GM21717 (cell line): Measurements from ENCODE around the gene FRK.
"Not testable (repeated sequence)": the region's sequence is repeated elsewhere in the genome, so short reads cannot be mapped to it uniquely, and the experiment has no call there.

ENCODE experiments used
- ATAC-seq: cut with Tn5 transposase; IDR thresholded peaks from one replicate; pipeline ENCODE4 v1.9.1; 2021; ENCODE audit warnings: mild to moderate bottlenecking, moderate library complexity; ENCODE audit not compliant: unreplicated experiment

The FRK gene

GRCh38 chr6:116010790-116011401, 49.8 kb downstream of the FRK start:
- ATAC-seq, result peak; percentile 37

GRCh38 chr6:116010386-116010785, 50.3 kb downstream of the FRK start:
- no peak for ATAC-seq

- ATAC-seq, result peak; percentile 66
These were observed 52.0 kb downstream of the FRK start for GRCh38 chr6:116008470-116009243.

- no peak for ATAC-seq
These were observed 55.6 kb downstream of the FRK start for GRCh38 chr6:116004841-116005815.

GRCh38 chr6:116003668-116004067, 57.0 kb downstream of the FRK start:
- ATAC-seq, result peak; percentile 96

- ATAC-seq, result no peak
These were observed 57.9 kb downstream of the FRK start for GRCh38 chr6:116002756-116003155.

GRCh38 chr6:115999235-115999634, 61.5 kb downstream of the FRK start:
- ATAC-seq, result no peak

GRCh38 chr6:115997990-115998585, 62.6 kb downstream of the FRK start:
- no peak for ATAC-seq

- ATAC-seq, result no peak
These were observed 74.7 kb downstream of the FRK start for GRCh38 chr6:115986026-115986425.

GRCh38 chr6:115984809-115985208, 75.9 kb downstream of the FRK start:
- no peak for ATAC-seq

- ATAC-seq, result no peak
These were observed 76.7 kb downstream of the FRK start for GRCh38 chr6:115983998-115984397.

GRCh38 chr6:115982453-115982852, 78.2 kb downstream of the FRK start:
- no peak for ATAC-seq

GRCh38 chr6:115977220-115977619, 83.5 kb downstream of the FRK start:
- no peak for ATAC-seq

GRCh38 chr6:115976321-115976870, 84.3 kb downstream of the FRK start:
- ATAC-seq, result no peak

GRCh38 chr6:115972679-115973078, 88.0 kb downstream of the FRK start:
- no peak for ATAC-seq

- no peak for ATAC-seq
These were observed 88.9 kb downstream of the FRK start for GRCh38 chr6:115971785-115972184.

- no peak for ATAC-seq
These were observed 90.8 kb downstream of the FRK start for GRCh38 chr6:115969930-115970273.

GRCh38 chr6:115969207-115969929, 91.3 kb downstream of the FRK start:
- ATAC-seq, result no peak

GRCh38 chr6:115960286-115960685, 100.4 kb downstream of the FRK start:
- not testable (repeated sequence) for ATAC-seq

- ATAC-seq, result no peak
These were observed 101.7 kb downstream of the FRK start for GRCh38 chr6:115958958-115959357.
